ENCODE measurements around the gene ADAMTS2.

ADAMTS2 gene

DNA sequence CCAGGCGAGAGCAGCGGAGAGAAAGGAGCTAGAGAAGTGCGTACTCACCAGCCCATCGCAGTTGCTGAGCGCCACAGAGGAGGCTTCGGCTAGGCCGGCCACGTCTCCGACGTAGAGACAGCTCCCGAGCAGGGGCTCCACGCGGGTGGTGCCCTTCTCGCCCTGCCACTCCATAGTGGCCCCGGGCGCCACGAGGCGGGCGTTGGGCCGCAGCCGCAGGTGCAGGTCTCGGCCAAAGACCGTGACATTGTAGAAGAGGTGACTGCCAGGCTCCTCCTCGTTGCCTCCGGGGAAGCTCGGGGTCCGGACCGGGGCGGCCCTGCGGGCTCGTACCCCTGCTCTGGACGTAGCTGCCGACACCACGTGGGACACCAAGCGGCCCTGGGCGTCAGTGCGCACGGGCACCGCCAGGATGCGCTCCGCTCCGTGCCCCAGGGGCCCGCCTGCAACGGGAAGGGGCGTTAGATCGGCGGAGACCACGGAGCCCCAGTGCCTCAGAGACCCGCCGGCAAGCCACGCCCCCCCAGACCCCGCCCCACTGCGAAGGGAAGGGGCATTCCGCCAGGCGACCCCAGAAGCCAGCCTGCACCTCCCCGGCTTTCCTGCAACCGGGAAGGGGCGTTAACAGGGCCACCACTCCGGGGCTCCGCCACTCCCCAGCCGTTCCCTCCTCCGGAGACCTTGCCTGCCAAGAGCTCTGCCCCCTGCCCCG is 1.4 kb downstream of the ADAMTS2 start:
- no peak for DNase-seq (ENCODE audit: low spot score)

GRCh38 chr5:179343021-179343718 is 2.1 kb downstream of the ADAMTS2 start:
- DNase-seq (ENCODE audit: low spot score), result no peak

GRCh38 chr5:179342577-179342976 is 2.7 kb downstream of the ADAMTS2 start:
- no peak for DNase-seq (ENCODE audit: low spot score)

- DNase-seq (ENCODE audit: low spot score), result no peak
These were observed 4.8 kb downstream of the ADAMTS2 start for GRCh38 chr5:179340465-179340864.

DNA sequence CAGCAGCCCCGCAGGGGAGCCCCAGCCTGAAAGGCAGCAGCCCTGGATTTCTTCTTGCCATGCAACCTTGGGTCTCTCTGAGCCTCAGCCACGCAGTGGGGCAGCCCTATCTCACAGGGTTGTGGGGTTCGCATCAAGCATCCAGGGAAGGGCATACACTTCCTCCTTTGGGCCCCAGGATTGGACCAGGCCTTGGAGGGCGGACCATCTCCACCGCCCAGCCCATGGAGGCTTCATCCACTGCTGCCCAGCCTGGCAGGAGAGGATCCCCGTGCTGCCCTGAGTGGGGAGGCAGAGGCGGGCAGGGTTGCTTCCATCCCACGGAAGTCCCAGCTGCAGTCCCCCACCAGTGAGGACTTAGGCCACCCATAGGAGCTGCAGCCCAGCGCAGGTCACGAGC is 5.3 kb downstream of the ADAMTS2 start:
- no peak for DNase-seq (ENCODE audit: low spot score)

DNA sequence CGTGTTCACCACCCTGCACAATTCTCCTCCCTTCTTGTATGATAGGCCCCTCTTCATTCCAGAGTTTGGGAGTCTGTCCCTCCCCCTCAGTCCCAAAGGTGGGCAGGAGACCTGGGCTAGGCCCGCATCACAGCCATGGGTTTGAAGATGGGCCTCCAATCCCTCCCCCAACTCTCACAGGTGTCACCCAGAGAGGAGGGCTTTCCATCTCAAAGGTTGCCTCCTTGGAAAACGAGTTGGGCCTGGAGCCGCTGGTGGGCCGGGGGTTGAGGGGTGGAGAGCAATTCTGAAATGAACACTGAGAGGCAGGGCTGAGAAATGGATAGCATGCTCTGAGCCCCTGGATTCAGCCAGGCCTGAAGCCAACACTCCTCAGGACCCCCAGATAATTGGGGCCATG is 6.2 kb downstream of the ADAMTS2 start:
- DNase-seq (ENCODE audit: low spot score), result no peak

DNA sequence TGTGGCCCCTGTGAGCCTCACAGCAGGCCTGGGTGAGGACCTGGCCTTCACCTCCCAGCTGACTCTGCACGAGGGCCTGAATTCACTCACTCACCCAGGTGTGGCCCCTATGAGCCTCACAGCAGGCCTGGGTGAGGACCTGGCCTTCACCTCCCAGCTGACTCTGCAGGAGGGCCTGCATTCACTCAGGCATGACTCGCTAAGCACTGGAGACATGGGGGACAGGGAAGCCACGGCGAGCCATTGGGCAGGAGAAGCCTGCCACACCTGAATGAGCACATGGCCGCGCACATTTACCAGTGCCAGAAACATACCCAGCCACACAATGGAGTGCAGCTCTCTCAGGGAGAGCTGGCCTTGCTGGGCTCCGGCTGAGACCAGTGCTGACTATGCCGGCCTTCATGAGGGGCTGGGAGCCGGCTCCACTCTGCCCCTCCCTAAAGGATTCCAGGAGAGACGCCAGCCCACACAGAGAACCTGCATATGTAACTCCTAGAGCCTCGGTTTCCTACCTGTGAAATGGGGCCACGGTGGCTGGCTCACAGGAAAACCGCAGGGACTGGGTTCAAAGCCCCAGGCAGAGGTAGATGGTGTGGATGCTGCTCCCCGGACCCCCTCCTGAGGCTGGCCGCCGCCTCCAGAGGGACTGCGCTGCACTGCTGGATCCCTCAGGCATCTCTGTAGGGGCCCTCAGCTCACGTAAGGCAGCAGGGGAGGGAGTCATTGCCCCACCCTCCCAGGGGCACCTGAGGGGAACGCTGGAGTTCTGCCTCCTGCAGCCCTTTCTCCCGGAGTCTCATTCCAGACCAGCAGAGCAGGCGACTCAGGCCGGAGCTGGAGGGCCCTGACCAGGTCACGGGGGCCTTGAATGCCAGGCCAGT is 7.2 kb downstream of the ADAMTS2 start:
- DNase-seq (ENCODE audit: low spot score), result no peak

- no peak for DNase-seq (ENCODE audit: low spot score)
These were observed 8.1 kb downstream of the ADAMTS2 start for GRCh38 chr5:179336871-179337795.

DNA sequence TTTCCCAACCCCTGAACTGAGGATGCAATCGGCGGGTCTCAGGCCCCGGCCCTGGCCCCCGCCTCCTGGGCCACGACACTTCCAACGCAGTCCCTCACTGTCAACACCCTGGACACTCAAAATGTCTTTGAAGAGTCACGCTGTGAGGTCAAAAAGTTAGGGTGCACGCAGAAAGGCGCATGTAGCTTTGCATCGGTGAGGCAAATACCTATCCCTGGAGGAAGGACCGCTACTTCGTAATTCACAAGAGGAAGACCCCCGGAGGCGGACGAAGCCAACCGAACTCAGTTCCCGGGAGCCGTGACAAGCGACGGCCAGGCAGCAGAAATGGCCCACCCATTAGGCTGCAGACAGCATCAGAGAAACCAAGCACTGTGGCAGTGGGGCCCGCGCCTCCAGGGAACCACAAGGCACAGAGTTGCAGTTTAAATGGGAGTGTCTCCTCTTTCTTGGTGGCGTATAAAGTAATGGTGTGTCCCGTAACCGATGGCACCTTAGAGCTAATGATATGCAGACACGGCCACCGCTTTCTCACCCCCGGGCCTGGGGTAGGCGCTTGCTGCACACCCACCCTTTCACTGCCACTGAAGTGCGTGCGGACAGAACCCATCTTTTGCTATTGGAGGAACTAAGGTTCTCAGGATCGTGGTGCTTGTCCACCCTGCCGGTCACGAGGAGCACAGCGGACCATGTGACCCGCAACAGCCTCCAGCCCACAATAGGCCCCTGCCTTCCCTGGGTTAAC is 9.0 kb downstream of the ADAMTS2 start:
- no peak for DNase-seq (ENCODE audit: low spot score)

DNA sequence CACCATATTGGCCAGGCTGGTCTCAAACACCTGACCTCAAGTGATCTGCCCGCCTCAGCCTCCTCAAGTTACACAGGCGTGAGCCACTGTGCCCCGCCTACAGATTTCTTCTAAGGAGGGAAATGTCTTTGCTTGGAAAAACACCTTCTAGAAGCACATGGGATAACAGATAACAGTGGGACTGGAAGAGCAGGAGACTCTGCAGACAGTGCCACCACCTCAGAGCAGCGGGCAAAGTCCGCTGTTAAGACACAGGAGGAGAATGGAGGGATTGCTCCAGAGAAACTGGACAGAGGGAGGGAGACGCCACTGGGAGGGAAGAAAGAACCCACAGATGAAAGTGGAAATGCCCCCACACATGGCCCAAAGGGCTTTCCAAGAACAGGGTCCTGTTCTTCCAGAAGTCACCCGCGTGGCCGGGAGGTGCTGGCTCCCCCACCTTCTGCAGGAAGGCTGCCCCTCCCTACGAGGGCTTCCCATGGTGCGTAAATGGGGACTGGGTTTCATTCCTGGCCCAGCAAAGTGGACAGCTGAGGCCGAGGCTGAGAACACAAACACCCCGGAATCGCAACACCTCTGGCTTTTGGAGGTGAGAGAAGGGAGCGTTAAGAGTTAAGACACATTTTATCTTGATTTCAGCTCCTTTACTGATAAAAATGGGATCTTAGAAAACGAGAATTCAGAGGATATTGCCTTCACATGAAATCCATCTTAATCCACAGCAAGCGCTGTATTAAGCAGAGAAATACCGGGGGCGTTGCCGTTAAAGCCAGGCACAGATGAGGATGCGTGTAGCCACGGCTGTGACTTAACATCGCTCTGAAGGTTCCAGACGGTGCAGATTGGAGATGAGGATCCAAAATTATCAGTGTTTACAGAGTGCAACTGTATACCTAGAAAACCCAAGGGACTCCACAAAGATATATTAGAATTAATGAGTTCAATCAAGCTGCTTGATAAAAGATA is 11.2 kb downstream of the ADAMTS2 start:
- DNase-seq (ENCODE audit: low spot score), result no peak

GRCh38 chr5:179332741-179333290 is 12.4 kb downstream of the ADAMTS2 start:
- DNase-seq (ENCODE audit: low spot score), result no peak

GRCh38 chr5:179331591-179332375 is 13.5 kb downstream of the ADAMTS2 start:
- DNase-seq (ENCODE audit: low spot score), result no peak

- no peak for DNase-seq (ENCODE audit: low spot score)
These were observed 14.9 kb downstream of the ADAMTS2 start for GRCh38 chr5:179330186-179330900.

GRCh38 chr5:179328291-179328690 is 17.0 kb downstream of the ADAMTS2 start:
- no peak for DNase-seq (ENCODE audit: low spot score)

DNA sequence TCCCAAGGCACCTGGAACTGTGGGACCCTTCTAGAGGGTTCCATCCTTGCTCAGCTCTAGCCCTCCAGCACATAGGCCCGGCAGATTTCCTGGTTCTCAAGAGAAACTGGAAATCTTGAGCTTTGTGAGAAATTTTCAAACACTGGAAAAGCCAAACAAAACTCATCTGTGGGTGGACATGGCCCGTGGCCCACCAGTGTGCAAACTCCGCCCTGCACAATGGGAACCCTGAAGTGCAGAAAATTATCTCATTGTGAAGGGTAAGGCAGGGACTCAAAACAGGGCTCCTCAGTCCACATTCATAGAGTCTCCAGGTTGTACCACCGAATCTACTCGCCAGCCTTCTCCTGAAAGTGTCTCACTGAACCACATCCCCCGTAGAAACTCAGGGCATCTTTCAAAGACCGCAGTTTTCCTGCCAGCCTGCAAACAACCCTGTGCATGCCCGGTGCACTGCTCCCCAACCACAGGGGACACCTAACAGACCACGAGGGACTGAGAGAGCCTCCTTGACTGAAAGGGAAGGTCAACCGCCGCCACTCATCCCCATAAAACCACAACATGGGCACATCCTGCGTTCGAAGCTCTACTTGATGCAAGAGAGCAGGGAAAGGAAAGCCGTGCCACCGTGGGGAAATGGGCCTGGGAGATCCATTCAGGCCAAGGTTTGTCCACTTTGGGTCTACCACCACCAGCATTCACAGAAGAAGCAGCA is 18.1 kb downstream of the ADAMTS2 start:
- no peak for DNase-seq (ENCODE audit: low spot score)

- DNase-seq (ENCODE audit: low spot score), result no peak
These were observed 18.9 kb downstream of the ADAMTS2 start for GRCh38 chr5:179326122-179326927.
